Stimulated activated CD8-positive, alpha-beta memory T cell treated with anti-CD3 and anti-CD28 coated beads, Interleukin-15, amount 100 ng/mL, for 1 hour (primary cell): Measurements from ENCODE around the gene GUCA2B.

Experiments
- DNase-seq: peaks from one replicate; pipeline ENCODE4 v3.0.0-alpha.2; 2020; ENCODE audit warnings: low read depth

Gene GUCA2B

DNA sequence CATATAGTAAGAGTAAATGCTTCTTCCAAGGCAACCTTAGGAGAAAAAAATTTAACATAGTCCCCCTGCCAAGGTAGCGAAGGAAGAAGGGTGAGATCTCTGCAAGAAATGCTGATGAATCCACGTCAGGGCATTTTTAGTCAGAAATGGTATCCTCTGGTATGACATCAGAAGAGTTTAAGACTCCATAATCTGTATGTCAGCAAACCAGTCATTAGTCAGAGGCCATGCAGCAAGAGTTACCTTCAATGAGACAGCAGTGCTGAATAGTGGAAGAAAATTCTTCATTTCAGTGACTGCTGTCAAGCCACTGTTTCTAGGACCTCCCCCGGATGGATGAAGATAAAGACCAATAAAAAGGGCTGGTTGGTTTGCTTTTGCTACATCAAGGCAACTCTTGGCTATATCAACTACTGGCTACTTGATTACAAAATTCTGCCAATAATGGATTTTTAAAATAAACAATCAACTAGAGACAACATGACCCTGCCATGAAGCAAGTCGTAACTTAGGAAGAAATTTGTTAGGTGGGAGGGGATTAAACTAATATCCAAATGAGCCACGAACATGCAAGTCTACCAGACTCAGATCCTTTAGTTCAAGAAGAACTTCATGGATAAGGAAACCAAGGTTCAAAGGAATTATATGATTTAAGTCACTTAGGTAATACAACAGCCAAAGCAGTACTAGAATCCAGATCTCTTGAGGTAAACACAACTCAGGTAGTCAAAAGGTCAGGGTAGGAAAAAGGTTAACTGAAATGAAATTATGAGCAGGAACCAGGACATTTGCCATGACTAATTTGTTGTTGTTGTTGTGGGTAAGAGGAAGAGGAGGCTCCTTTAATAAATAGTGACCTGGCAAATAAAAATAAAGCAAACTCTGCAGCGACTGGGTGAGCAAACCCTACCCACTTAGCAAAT, 37.0 kb downstream of the GUCA2B start:
- no peak for DNase-seq

DNA sequence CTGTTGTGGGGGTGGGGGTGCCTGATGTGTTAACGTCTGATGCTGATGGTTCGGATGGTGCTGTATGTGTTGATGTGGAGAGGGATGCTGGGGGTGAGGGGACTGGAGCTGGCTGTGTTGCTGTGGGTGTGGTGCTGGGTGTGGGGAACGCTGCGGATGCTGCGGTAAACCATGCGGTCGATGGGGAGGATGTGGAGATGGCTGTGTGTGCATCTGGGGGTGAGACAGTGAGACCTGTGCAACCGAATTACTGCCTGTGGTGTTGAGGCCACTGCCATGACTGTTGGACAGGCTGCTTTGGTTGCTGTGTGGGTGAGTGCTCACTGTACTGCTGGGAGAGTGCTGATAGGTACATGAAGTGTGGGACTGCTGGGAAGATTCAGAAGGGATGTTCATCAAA, 38.1 kb downstream of the GUCA2B start:
- no peak for DNase-seq

DNA sequence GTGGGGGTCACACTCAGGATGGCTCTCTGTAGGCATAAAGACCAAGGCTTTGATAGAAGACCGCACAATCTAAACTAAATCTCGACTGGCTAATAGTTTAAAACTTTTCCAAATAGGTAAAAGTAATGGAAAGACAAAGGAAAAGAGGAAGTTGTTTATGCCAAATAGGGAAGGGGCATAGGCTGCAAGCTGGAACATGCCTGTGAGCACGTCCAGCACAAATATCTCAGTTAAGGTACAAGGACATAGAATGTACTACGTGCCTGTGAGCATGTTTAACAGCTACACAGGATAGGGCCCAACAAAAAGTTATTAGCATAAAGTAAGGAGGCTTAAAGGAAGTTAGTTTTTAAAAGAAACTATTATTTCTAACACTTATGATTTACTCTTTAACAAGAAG, 38.9 kb downstream of the GUCA2B start:
- DNase-seq: no peak

DNA sequence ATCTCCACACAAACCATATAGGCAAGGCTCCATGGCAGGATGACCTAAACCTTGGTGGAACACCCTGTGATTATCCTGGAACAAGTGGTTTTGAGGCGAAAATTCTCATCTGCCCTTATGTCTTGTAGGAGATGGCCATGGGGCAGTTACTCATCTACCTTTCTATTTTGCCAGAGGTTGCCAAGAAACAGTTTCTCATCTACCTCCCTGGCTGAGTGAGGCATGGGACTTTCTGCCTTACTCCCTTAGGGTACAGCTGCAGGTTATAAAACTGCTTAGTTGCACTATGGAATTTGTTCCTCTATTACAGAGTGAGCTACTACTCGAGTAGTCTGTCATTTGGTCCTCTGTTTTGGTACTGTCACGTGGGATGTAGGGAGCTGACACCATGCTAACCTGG, 42.6 kb downstream of the GUCA2B start:
- DNase-seq: no peak

DNA sequence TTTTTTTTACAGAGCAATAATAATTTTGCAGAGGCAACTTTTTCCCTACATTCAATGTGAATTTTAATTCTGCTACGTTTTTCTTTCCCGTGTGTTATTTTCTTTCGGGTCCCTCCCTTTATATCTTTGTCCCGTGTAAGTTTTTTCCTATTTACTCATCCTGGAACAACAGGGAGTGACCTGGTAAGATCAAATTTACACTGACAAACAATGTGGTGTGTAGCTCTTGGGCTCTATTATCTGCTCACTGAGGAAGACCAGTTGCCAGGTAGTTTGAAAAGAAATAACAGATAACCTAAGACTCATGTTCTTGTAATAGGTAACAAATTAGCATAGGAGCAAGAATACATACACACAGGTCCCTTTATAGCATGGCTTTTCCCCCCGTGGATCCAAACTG, 45.0 kb downstream of the GUCA2B start:
- DNase-seq: no peak

DNA sequence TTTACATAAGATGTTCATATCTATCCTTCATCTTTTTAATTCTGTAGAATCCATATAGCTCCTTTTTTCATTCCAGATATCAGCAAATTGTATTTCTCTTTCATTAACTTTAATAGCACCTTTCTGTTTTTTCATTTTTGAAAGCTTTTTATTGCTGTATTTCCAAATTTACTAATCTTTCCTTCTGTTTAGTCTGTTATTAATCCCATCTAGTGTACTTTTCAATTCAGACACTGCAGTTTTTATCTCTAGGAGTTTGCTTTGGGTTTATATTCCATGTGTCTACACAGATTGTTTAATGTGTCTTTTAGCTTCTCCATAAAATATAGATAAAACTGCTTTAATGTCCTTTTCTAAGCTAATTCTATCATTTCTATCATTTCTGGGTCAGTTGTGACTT, 48.8 kb downstream of the GUCA2B start:
- no peak for DNase-seq
